ENCODE results near the gene TLR6.
"Not testable (repeated sequence)": the region's sequence is repeated elsewhere in the genome, so short reads cannot be mapped to it uniquely, and the experiment has no call there.

TLR6 gene

GRCh38 chr4:38820329-38821061 lies 36.1 kb downstream of the TLR6 start:
- DNase-seq, result no peak

DNA sequence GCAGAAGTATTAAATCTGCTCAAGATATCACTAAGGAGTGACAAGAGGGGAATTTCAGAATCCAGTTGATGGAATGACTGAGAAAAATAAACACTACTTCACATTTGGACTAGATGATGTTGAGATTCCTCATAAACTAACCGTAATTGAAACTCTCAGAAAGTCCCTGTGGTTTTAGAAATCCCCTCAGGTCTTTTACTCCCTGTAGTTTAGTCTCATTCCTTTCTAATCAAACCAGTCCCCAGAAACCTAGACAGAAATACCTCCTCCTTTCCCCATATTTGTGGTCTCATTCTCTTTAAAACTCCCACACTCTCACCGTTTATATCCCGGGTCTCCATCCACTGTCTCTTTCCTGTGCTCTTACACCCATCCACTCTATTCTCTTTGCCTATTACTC lies 37.0 kb downstream of the TLR6 start:
- DNase-seq, result no peak

GRCh38 chr4:38818441-38818976 lies 38.1 kb downstream of the TLR6 start:
- DNase-seq, result no peak

DNA sequence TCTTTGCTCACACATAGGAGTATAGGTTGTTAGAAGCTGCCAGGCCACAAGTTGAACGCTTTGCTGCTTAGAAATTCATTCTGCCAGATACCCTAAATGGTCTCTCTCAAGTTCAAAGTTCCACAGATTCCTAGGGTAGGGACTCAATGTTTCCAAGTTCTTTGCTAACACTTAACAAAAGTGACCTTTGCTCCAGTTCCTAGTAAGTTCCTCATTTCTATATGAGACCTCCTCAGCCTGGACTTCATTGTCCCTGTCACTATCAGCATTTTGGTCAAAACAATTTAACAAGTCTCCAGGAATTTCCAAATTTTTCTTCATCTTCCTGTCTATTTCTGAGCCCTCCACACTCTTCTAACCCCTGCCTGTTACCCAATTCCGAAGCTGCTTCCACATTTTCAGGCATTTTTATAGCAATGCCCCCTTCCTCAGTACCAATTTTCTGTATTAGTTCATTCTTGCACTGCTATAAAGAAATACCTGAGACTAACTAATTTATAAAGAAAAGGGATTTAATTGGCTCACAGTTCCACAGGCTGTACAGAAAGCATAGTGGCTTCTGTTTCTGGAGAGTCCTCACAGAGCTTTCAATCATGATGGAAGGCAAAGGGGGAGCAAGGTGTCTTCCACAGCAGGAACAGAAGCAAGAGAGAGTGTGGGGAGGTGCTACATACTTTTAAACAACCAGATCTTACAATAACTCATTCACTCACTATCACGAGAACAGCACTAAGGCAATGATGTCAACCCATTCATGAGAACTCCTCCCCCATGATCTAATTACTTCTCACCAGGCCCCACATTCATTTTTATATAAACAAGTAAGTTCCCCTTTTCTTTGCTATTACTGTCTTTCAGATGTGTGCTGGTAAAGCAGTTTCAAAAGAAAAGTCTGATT lies 40.5 kb downstream of the TLR6 start:
- DNase-seq, result no peak

GRCh38 chr4:38814386-38814785 lies 42.2 kb downstream of the TLR6 start:
- DNase-seq, result no peak

DNA sequence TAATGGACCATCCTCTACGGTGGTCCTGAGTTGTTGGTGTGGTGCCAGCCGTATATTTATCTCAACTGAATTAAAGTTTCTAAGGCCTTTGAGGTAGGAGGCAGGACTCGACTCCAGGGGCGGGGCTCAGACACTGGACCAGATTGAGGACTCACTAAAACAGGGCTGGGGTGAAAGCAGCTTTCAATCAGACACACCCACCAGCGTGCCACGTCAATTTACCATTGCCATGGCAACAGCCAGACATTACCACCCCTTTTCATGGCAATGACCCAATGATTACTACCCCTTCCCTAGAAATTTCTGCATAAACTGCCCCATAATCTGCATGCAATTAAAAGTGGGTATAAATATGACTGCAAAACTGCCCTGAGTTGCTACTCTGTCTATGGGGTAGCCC lies 45.3 kb downstream of the TLR6 start:
- no peak for DNase-seq

GRCh38 chr4:38807462-38807861 lies 49.2 kb downstream of the TLR6 start:
- not testable (repeated sequence) for DNase-seq

DNA sequence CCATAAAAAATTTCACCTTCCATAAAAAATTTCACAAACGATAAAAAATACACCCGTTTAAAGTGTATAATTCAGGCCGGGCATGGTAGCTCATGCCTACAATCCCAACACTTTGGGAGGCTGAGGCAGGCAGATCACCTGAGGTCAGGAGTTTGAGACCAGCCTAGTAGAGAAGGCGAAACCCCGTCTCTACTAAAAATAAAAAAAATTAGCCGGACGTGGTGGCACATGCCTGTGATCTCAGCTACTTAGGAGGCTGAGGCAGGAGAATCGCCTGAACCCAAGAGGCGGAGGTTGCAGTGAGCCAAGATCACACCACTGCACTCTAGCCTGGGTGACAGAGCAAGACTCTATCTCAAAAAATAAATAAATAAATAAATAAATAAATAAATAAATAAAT lies 50.4 kb downstream of the TLR6 start:
- not testable (repeated sequence) for DNase-seq

DNA sequence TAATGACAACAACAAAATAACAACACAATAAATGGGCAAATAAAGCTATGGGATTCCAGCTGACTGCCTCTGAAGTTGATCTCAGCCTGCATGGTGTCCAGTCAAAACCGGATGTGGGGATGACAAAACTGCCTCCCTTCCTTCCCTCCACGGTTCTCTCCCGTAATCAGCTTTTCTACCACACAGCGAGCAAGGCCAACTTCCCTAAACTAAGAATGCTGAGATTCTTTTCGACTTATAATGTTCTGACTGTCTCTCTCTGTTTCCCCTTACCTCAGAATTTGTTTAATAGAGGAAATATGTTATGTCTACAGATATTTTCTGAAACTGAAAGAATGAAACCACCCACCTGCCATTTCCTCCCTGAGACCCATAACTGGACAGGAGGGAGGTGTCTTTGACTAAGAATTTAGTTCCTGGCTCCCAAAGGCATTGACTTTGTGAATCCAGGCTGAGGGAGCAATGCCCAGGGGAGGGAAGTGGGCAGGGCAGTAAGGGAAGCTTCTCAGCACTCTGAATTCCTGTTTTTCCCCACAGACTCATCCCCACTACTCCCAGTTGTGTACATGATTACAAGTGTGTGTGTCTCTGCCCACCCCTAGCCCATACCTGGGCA lies 51.0 kb downstream of the TLR6 start:
- no peak for DNase-seq

DNA sequence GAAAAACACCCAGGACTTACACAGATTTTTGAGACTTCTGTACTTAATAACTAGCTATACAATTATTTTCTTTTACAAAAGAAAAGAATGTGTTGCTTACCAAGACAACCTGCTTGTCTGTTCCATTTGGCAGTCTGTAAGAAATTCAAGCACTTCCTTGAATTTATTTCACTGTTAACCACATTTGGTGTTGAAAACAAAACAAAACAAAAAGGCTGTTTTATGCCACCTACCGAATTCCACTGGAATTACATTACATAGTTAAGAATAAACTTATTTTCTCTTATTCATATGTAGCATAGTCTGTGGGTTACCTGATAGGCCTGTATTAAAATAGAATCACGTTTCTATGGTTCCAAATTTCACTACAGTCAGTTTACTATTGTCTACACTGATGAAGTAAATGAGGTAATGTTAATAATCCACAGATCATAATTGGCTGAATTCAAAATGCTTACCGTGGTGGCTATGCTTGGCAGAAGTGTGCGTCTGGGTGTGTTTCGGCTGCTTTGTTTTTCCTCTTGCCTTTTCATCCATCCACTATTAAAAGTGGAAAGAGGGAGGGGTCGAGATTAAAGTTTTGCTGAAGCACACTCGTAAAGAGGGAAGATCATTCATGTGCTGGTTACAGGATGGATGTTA lies 51.8 kb downstream of the TLR6 start, which contains the start of gene TLR1:
TLR1 (minus strand) TSS at position 138 of the 642 bp plus-strand sequence. CDS start 5,960 bp downstream, outside the sequence.
- no peak for DNase-seq

DNA sequence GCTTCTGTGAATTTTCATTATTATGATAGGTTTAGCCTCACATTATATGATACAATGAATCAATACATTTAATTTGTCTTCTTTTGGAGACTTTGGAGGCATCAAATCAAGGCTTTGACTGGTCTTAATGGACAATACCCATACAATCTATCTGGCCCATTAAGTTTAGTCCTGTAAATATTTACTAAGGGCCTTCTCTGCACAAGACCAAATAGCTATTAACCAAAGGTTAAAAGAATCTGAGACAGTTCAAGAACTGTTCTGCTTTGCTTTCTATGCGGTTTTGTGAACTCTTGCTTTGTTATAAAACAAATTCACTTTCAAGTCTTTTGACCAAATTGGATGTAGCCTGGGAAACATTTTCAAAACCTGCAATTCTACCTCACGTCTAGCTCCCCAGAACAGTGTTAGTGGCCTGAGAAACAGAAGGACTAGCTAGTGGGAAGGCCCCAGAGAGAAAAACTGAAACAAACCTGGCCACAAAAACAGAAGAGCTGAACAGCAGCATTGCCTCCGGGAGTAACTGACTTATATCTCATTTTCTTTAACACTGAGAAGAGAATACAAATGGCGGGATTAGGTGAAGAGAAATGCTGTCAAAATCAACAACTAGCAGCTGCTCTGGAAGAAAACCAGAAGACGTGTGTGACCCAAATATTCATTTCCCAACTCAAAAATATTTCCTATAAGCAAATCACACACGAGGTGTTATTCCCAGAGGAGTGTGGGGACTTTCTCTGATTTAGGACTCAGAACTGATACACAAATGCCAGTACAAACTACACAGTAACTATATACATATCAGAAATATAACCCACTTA lies 52.6 kb downstream of the TLR6 start:
- no peak for DNase-seq

DNA sequence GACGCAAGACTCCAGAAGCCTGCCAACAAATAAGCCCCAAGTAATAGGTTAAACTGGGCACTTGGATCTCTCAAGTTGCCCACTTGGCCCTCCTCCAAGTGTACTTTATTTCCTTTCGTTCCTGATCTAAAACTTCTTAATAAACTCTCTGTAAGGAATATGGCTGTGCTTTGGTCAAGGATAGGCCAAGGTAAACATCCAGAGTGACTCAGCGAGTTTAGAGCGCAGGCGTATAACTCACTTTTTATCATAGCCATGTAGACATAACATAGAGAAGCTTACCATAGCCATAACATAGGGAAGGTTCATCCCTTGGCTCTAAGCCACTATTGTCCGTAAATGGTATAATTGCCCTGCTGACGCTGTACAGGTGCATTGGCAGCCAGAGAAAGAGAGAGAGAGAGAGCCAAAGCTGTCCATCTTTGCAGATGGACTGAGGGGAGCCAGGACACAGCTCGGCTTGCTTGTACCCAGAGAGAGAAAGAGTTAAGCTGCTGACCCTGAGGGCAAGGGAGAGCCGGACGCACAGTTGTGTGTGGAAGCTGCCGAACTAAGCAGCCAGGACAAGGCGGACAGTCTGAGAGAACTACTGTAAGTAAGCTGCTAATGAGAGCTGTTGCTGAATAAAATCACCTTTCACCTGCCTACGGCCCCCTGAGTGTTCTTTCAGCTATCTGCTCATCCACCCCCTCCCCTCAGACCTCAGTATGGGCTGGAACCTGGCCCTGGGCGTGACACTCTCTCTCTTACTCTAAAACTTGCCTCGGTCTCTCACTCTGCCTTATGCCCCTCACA lies 53.9 kb downstream of the TLR6 start:
- DNase-seq, result no peak

DNA sequence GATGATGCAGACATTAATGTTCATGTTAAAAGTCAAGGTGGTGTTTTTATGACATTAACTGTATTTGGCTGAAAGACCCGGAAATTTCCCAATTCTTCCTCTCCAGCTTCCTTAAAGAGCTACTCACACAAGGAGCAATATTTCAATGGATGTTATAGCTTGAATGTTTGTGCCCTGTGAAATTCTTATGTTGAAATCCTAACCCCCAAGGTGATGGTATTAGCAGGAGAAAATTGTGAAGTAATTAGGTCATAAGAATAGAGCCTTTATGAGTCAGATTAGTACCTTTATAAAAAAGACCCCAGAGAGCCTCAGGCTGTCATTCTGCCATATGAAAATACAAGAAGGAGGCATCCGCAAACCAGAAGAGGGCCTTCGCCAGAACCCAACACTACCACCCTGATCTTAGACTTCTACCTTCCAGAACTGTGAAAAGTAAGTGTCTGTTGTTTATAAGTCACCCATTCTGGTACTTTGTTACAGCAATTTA lies 55.6 kb downstream of the TLR6 start:
- DNase-seq, result no peak

- no peak for DNase-seq
These were observed 56.3 kb downstream of the TLR6 start for GRCh38 chr4:38800366-38800765.

DNA sequence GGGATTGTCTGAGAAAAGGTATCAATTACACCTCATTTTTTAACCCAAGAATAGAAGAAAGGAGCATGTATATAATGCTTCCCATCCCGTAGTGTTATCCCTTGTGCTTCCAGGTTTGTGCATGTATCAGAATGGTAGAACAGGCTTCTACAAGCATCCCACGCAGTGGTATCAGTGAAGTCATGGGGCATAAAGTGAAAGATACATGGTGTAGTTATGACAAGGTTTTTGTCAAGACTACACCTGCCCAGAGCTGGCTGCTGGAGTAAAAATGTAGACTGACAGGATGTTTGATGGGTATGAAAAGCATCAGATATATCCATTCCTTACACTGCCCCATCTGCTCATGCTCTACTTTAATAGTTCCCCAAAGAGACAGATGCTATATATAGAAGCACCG lies 61.5 kb downstream of the TLR6 start:
- DNase-seq, result no peak

- no peak for DNase-seq
These were observed 62.6 kb downstream of the TLR6 start for GRCh38 chr4:38794051-38794450.

- no peak for DNase-seq
These were observed 65.6 kb downstream of the TLR6 start for GRCh38 chr4:38791010-38791409.

GRCh38 chr4:38788317-38788716 lies 68.3 kb downstream of the TLR6 start:
- no peak for DNase-seq

DNA sequence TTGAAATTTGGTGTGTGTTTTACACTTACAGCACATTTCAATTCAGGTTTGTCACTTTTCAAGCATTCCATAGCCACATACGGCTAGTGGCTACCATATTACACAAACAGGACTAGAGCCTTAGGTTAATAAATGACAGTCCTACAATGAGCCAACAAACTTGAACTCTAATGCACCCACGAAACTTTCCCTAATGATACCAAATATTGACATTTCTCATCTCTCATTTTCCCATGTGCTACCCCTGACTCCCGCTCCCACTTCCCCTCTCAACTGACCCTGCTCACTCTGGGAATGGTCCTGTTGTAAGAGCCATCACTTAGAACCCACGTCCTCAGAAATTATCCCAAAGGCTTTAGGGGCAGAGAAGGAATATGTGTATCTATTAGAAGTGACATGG lies 68.9 kb downstream of the TLR6 start:
- no peak for DNase-seq

- DNase-seq, result no peak
These were observed 70.7 kb downstream of the TLR6 start for GRCh38 chr4:38785901-38786402.

Measured in activated effector memory CD4-positive, alpha-beta T cell treated with Interleukin-2 at 50 U/mL for 16 hours (primary cell).